Neuron (in vitro differentiated cells): ENCODE measurements around the gene LPAR3.
"Not testable (repeated sequence)": the region's sequence is repeated elsewhere in the genome, so short reads cannot be mapped to it uniquely, and the experiment has no call there.

Experiments
- H2AFZ ChIP-seq: one replicate; pipeline ENCODE4 v1.6.1; 2013; ENCODE audit warnings: low read depth, mild to moderate bottlenecking, inconsistent platforms, low read length, moderate library complexity
- H3K27me3 ChIP-seq: one replicate; pipeline ENCODE4 v1.6.1; 2013; ENCODE audit warnings: low read length; ENCODE audit not compliant: insufficient read depth
- H3K36me3 ChIP-seq: one replicate; pipeline ENCODE4 v1.6.1; 2013; ENCODE audit warnings: low read length; ENCODE audit not compliant: insufficient read depth
- H3K4me1 ChIP-seq: one replicate; pipeline ENCODE4 v1.6.1; 2013; ENCODE audit warnings: low read length; ENCODE audit not compliant: insufficient read depth
- H3K4me3 ChIP-seq: 2 replicates; pipeline ENCODE4 v1.5.1; 2013; ENCODE audit warnings: mild to moderate bottlenecking, low read length, moderate library complexity
- H3K9me3 ChIP-seq: one replicate; pipeline ENCODE4 v1.6.1; 2013; ENCODE audit warnings: low read length

The LPAR3 gene

DNA sequence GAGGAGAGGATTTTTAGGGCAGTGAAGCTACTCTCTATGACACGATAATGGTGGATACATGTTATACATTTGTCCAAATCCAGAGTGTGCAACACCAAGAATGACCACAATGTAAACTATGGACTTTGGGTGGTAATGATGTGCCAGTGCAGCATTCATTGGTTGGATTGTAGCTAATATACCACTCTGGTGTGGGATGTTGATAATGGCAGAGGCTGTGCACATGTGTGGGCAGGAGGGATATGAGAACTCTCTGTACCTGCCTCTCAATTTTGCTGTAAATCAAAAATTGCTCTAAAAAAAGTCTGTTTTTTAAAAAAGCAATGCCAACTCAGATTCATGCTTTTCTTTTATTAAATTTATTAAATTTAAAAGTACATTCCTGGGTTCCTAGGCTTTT, 27.2 kb upstream of the LPAR3 start:
- Histone ChIP-seq H3K4me3 (no peak overlapping the region), H2AFZ (no peak overlapping the region), H3K4me1 (no peaks in the 10 kb centered on the region), H3K36me3 (no peaks in the 10 kb centered on the region), H3K9me3 (no peaks in the 10 kb centered on the region), H3K27me3 (no peaks in the 10 kb centered on the region)

DNA sequence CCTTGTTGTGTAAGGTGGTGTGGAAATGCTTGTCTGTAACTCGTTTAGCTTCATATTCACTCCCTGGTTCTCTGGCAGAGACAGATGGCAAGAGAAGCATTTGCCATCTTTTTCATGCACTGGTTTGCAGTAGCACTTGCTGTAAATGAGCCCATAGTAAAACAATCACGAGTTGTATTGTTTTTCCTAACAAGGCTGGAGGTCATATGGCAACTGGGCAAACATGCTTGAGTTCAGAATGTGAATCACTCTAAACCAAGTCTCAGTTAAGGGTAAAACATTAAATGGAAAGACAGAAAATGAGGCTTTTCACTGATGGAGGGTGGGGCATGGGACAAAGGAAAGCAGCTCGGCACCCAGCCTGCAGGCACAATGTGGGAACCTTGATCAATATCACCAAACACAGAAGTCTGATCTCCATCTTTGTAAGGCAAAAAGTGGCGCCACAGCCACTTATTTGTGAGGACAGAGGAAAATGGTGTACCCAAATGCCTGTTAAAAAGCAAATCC, 26.5 kb upstream of the LPAR3 start:
- Histone ChIP-seq H3K4me3 (no peak overlapping the region), H3K9me3 (no peaks in the 10 kb centered on the region), H3K27me3 (no peaks in the 10 kb centered on the region), H3K4me1 (no peaks in the 10 kb centered on the region), H2AFZ (no peak overlapping the region), H3K36me3 (no peaks in the 10 kb centered on the region)

DNA sequence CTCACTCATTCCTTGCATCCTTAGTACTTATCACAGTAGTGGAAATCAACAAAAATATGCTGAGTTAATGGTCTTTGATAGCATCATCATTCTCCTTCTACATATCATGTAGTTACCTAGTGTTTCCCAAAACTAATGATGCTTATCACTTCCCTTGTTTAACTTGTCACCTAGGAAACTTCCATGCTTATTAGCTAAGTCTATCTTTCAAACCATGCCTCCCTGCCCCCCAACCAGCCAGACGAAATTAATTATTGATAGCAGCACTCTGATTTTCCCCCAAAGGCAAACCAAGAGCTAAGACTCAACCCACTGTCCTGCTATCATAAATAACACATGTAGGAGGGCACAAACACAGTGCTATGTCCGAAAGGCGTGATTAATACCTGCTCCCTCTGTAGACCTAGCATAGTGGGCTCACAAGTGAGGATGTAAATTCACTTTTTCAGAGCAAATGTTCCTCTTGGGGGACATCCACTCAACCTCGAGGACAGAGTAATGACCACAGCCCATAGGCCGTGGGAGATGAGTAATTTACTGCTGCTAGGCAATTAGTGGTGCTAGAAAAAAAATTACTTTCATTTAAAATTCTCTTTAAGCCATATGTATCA, 25.8 kb upstream of the LPAR3 start:
- no peaks in the 10 kb centered on the region for H3K4me1 ChIP-seq
- no peaks in the 10 kb centered on the region for H3K9me3 ChIP-seq

DNA sequence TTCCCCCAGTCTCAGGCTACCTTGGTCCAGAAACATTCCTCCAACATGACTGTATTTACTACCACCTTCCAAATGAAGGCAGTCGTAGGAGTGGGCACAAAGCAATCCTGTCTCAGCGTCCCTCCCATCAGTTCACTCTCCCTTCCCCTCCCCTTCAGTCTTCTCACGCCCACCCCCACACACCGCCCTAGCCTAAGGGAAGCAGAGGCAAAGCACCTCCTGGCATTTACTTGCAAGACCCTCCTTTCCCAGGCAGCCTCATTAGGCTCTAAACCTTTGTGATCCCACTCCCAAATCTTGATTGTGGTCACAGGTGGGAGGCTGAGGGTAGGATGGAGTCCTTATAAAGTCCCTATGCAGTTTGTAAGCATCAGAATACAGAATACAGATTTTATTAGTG, 23.9 kb upstream of the LPAR3 start:
- no peaks in the 10 kb centered on the region for H3K9me3 ChIP-seq
- H3K27me3 ChIP-seq, result peaks cover 3% of the 10 kb centered on the region
- H3K4me3 ChIP-seq, result no peak overlapping the region
- H3K4me1 ChIP-seq, result no peaks in the 10 kb centered on the region
- H2AFZ ChIP-seq, result no peak overlapping the region
- H3K36me3 ChIP-seq, result no peaks in the 10 kb centered on the region

More for the DNA sequence above, 25.8 kb upstream of the LPAR3 start:
- no peak overlapping the region for H3K4me3 ChIP-seq
- H3K36me3 ChIP-seq, result no peaks in the 10 kb centered on the region
- no peak overlapping the region for H2AFZ ChIP-seq
- H3K27me3 ChIP-seq, result no peaks in the 10 kb centered on the region

DNA sequence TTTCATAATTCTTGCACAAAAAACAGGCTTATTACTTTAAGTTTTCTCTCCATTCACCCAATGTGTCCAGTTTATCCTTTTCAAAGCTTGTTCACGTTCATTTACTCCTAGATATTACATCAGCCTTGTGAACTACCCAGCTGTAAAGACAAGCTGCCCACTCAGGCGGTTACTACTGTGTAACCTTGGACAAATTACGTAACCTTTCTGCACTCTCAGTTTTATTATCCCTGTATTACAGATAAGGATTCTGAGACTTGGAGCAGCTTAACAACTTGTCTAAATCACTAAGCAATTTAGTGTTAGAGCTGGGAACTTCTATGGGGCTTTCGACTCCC, 20.5 kb upstream of the LPAR3 start:
- Histone ChIP-seq H3K4me3 (no peak overlapping the region), H3K36me3 (no peaks in the 10 kb centered on the region), H3K9me3 (no peaks in the 10 kb centered on the region), H3K27me3 (peaks cover 3% of the 10 kb centered on the region), H3K4me1 (no peaks in the 10 kb centered on the region), H2AFZ (no peak overlapping the region)

DNA sequence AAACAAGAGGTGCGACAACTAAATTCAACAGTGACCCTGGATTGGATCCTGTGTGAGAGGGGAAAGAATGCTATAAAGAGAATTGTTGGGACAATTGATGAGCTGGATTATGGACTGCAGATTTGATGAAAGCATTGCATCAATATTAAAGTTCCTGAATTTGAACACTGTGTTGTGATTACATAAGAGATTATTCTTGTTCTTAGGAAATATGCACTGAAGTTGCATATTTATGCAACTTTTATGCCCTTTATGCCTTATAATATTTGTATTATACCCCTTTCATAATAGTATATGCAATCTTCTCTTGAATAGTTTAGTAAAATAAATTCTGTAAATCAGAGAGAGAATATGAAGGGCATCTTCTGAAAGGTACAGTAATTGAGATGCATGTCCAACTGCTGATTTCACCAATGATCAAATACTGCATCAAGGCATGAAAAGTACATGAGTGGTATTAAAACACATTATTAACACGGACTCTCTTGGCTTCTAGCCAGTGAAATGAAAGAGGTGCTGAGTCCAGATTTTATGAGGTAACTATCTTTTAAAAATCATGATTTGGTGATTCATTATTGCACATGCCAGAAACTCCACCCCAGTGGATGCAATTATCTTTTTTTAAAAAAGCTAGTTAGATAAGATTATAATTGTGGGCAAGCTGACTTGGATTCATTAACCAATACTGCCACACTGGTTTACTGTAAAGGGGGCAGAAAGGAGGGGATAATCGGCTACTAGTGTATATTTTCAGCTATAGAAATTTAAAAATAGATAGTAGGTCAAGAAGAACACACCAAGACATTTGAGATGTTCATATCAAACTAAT, 19.9 kb upstream of the LPAR3 start:
- Histone ChIP-seq H2AFZ (no peak overlapping the region), H3K9me3 (no peaks in the 10 kb centered on the region), H3K4me1 (no peaks in the 10 kb centered on the region), H3K36me3 (no peaks in the 10 kb centered on the region), H3K27me3 (peaks cover 3% of the 10 kb centered on the region), H3K4me3 (no peak overlapping the region)

DNA sequence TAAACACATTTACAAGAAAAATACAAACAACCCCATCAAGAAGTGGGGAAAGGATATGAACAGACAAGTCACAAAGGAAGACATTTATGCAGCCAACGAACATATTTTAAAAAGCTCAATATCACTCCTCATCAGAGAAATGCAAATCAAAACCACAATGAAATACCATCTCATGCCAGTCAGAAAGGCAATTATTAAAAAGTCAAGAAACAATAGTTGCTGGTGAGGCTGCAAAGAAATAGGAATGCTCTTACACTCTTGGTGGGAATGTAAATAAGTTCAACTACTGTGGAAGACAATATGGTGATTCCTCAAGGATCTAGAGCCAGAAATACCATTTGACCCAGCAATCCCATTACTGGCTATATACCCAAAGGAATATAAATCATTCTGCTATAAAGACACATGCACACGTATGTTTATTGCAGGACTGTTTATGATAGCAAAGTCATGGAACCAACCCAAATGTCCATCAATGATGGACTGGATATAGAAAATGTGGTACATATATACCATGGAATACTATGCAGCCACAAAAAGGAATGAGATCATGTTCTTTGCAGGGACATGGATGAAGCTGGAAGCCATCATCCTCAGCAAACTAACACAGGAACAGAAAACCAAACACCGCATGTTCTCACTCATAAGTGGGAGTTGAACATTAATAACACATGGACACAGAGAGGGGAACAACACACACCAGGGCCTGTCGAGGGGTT, 15.9 kb upstream of the LPAR3 start:
- not testable (repeated sequence) for H3K4me1 ChIP-seq, H3K9me3 ChIP-seq, H3K4me3 ChIP-seq, H3K36me3 ChIP-seq, H3K27me3 ChIP-seq, H2AFZ ChIP-seq

DNA sequence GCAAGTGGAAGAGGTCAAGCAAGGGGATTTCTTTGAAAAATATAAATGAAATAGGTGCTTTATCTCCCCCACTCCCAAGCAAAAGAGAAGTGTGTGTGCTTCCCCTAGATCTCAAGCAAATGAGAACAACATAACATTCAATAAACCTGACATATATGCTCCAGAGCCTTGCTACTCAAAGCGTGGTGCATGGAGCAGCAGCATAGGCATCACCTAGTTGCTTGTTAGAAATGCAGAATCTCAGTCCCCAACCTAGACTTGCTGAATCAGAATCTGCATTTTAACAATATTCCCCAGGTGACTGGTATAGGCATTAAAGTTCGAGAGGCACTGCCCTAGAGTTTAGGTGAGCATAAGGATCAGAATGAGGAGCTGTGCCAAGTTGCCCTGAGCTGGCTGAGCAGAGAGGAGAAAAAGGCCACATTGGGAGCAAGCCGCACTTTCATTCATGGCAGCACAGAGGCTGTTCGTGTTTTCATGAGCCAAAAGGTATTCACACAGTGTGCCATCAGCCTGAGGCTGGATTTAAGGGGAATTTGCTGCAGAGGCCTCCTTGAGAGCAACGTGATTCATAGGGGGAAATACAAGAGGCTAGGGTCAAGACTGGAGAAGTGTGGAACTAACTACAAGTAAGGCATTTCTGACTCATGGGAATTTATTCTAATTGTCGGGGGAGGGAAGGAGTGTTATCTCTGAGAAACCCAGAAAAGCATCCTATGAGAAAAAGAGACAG, 14.3 kb upstream of the LPAR3 start:
- no peaks in the 10 kb centered on the region for H3K4me1 ChIP-seq
- no peak overlapping the region for H2AFZ ChIP-seq
- peaks cover under 1% of the 10 kb centered on the region for H3K27me3 ChIP-seq
- H3K36me3 ChIP-seq, result no peaks in the 10 kb centered on the region
- no peaks in the 10 kb centered on the region for H3K9me3 ChIP-seq
- no peak overlapping the region for H3K4me3 ChIP-seq

DNA sequence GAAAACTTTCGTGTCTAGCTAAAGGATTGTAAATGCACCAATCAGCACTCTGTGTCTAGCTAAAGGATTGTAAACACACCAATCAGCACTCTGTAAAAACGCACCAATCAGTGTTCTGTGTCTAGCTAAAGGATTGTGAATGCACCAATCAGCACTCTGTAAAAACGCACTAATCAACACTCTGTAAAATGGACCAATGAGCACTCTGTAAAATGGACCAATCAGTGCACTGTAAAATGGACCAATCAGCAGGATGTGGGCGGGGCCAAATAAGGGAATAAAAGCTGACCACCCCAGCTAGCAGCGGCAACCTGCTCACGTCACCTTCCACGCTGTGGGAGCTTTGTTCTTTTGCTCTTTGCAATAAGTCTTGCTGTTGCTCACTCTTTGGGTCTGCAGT, 9.7 kb upstream of the LPAR3 start:
- not testable (repeated sequence) for H3K4me3 ChIP-seq, H3K9me3 ChIP-seq, H2AFZ ChIP-seq, H3K36me3 ChIP-seq, H3K27me3 ChIP-seq, H3K4me1 ChIP-seq

DNA sequence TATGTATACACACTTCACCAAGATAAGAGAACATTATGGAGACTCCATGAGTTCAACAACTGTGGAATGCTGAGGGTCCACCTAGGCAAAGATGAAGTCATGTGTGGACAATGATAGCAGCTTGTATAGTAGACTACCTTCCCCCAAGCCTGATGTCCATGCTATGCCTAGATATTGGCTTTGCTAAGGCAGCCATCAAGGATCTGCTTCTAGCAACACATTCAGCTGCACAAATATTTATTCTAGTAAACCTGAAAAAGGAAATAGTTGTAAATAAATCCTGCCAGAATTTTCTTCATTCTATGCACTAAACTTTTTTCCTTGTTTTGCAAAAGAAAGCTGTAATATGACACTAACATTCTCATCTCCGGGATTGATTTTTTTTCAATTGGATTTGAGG, 7.0 kb upstream of the LPAR3 start:
- H3K36me3 ChIP-seq, result no peaks in the 10 kb centered on the region
- no peak overlapping the region for H2AFZ ChIP-seq
- H3K9me3 ChIP-seq, result peaks cover 1% of the 10 kb centered on the region
- H3K4me1 ChIP-seq, result no peaks in the 10 kb centered on the region
- H3K27me3 ChIP-seq, result peaks cover 13% of the 10 kb centered on the region
- no peak overlapping the region for H3K4me3 ChIP-seq

DNA sequence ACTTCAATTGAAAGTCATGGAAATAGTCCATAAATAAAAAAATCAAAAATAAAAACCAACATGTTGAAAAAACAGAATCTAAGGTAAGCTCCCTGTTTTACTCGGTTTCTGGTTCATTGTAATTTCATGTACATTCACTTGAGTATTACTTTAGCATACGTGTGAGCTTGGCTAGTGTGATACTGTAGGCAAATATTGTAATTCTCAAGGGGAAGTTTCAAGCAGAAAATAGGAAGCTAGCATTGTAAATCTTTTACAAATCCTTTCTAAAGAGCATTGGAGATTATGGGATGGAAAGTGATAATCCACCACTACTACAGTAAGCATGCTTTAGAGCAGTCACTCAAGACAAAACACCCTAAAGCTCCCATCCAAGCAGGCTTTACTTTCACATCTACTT, 3.3 kb upstream of the LPAR3 start:
- H2AFZ ChIP-seq, result no peak overlapping the region
- peaks cover 44% of the 10 kb centered on the region for H3K27me3 ChIP-seq
- H3K9me3 ChIP-seq, result peaks cover 1% of the 10 kb centered on the region
- no peaks in the 10 kb centered on the region for H3K36me3 ChIP-seq
- no peak overlapping the region for H3K4me3 ChIP-seq
- peaks cover 6% of the 10 kb centered on the region for H3K4me1 ChIP-seq

DNA sequence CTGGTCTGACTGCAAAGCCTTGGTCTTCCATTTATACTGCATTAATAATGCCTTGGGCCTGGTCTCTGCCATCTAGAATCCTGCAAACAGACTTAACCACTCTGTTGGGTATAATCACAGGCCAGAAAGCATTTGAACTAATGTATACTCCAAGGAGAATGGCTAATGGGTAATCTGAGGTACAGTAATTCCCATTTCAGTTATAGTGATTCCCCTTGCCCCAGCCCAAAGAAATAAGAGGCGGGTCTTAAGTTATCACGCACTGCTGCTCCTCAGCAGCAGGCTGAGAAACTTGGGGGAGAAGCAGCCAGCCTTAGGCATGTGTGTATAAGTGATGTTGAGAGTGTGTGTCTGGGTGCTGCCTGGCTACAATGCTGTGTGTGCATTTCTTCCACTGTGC, 2.4 kb downstream of the LPAR3 start:
- H3K36me3 ChIP-seq, result no peaks in the 10 kb centered on the region

DNA sequence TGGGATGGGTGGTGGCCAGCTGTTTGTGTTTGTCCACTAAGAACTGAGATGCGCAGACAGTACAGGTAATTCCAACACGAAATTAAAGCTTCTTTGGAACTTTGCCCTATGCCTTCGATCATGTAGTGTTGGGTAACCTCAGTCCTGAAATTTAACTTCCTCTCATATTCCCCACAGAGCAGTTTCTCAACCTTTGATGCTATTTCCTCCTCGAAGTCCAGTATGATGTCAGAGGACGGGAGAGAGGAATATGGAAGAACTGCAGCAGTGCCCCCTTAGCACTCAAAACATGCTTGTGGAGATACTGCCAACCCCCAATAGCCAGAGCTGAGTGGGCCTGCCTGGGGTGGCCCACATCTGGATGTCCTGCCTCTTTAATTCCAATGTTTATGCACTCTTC, 3.6 kb downstream of the LPAR3 start:
- Histone ChIP-seq H2AFZ (no peak overlapping the region), H3K4me1 (peaks cover 6% of the 10 kb centered on the region), H3K27me3 (peaks cover 35% of the 10 kb centered on the region), H3K4me3 (no peak overlapping the region), H3K36me3 (no peaks in the 10 kb centered on the region), H3K9me3 (no peaks in the 10 kb centered on the region)

More for the DNA sequence above, 2.4 kb downstream of the LPAR3 start:
- no peak overlapping the region for H3K4me3 ChIP-seq
- no peaks in the 10 kb centered on the region for H3K9me3 ChIP-seq
- no peak overlapping the region for H2AFZ ChIP-seq
- peaks cover 45% of the 10 kb centered on the region for H3K27me3 ChIP-seq
- peaks cover 6% of the 10 kb centered on the region for H3K4me1 ChIP-seq
